Fibroblast of skin of abdomen (primary cell): ENCODE measurements around the gene INTS1.

Source experiments
- DNase-seq: peaks from one replicate; pipeline ENCODE4 v3.0.0-alpha.2; 2013

INTS1 gene

GRCh38 chr7:1487466-1487865, 16.7 kb downstream of the INTS1 start:
- no peak for DNase-seq

GRCh38 chr7:1486571-1486970, 17.6 kb downstream of the INTS1 start:
- no peak for DNase-seq

GRCh38 chr7:1485156-1485555, 19.0 kb downstream of the INTS1 start:
- DNase-seq = no peak

GRCh38 chr7:1484569-1484968, 19.6 kb downstream of the INTS1 start:
- DNase-seq = no peak

- no peak for DNase-seq
These were observed 20.4 kb downstream of the INTS1 start for GRCh38 chr7:1483536-1484505.

- no peak for DNase-seq
These were observed 21.1 kb downstream of the INTS1 start for GRCh38 chr7:1483079-1483478.

- DNase-seq = no peak
These were observed 22.9 kb downstream of the INTS1 start for GRCh38 chr7:1481300-1481699.

GRCh38 chr7:1480670-1481069, 23.5 kb downstream of the INTS1 start:
- no peak for DNase-seq

- DNase-seq = no peak
These were observed 24.9 kb downstream of the INTS1 start for GRCh38 chr7:1479287-1479686.

GRCh38 chr7:1478480-1478879, 25.7 kb downstream of the INTS1 start:
- DNase-seq = no peak

GRCh38 chr7:1476859-1477258, 27.3 kb downstream of the INTS1 start:
- DNase-seq = no peak

GRCh38 chr7:1475991-1476390, 28.2 kb downstream of the INTS1 start:
- DNase-seq = no peak

GRCh38 chr7:1475393-1475792, 28.8 kb downstream of the INTS1 start:
- DNase-seq = no peak

GRCh38 chr7:1474736-1475135, 29.5 kb downstream of the INTS1 start:
- DNase-seq = no peak

GRCh38 chr7:1473864-1474512, 30.2 kb downstream of the INTS1 start:
- peak; percentile 71 for DNase-seq

- no peak for DNase-seq
These were observed 33.3 kb downstream of the INTS1 start for GRCh38 chr7:1470901-1471300.

GRCh38 chr7:1468643-1469298, 35.4 kb downstream of the INTS1 start:
- no peak for DNase-seq

GRCh38 chr7:1468203-1468602, 36.0 kb downstream of the INTS1 start:
- no peak for DNase-seq

- DNase-seq = peak; percentile 38
These were observed 37.5 kb downstream of the INTS1 start for GRCh38 chr7:1466524-1467271.

- no peak for DNase-seq
These were observed 39.5 kb downstream of the INTS1 start for GRCh38 chr7:1464694-1465093.

GRCh38 chr7:1463676-1464223, 40.4 kb downstream of the INTS1 start:
- no peak for DNase-seq

GRCh38 chr7:1461646-1462375, 42.4 kb downstream of the INTS1 start:
- no peak for DNase-seq
